HL-60 (cell line): ENCODE measurements around the gene TUBG2.

ENCODE experiments used
- DNase-seq, 2 experiments: peaks; one replicate each; pipeline ENCODE4 v3.0.0-alpha.2; 2010 to 2020; ENCODE audit warnings: low read depth in 1 of 2, low spot score in 1 of 2
- H3K27ac ChIP-seq: fragments of 250-450 bp; sonication (Bioruptor Pico); replicated peaks from 2 replicates; pipeline ENCODE4 v1.5.1; 2020; ENCODE audit warnings: mild to moderate bottlenecking, moderate library complexity
- H3K27me3 ChIP-seq: fragments of 250-450 bp; sonication (Bioruptor Pico); 2 replicates; pipeline ENCODE4 v1.5.1; 2021; ENCODE audit warnings: mild to moderate bottlenecking, moderate library complexity; ENCODE audit not compliant: insufficient read depth, poor library complexity, severe bottlenecking
- H3K4me3 ChIP-seq: replicated peaks from 2 replicates; pipeline ENCODE4 v1.5.1; 2011; ENCODE audit warnings: mild to moderate bottlenecking, control low read depth, low read length; ENCODE audit not compliant: insufficient read depth
- CTCF ChIP-seq: IDR thresholded peaks from one replicate; pipeline ENCODE4 v1.5.1; 2011; ENCODE audit warnings: low read length, control low read depth, inconsistent platforms; ENCODE audit not compliant: insufficient read depth
- GABPA ChIP-seq: IDR thresholded peaks from 2 replicates; pipeline ENCODE4 v1.6.1; 2012; ENCODE audit warnings: low read depth
- POLR2AphosphoS5 ChIP-seq: IDR thresholded peaks from 2 replicates; pipeline ENCODE4 v1.6.1; 2012; ENCODE audit warnings: low read depth
- REST ChIP-seq: IDR thresholded peaks from 2 replicates; pipeline ENCODE4 v1.6.1; 2012; ENCODE audit warnings: low read depth; ENCODE audit not compliant: insufficient replicate concordance
- SPI1 ChIP-seq: IDR thresholded peaks from 2 replicates; pipeline ENCODE4 v1.6.1; 2012; ENCODE audit warnings: low read depth, mild to moderate bottlenecking, borderline replicate concordance

The TUBG2 gene

GRCh38 chr17:42676424-42677011, 17.4 kb downstream of the TUBG2 start, which contains the start of gene PLEKHH3:
Gene PLEKHH3 (minus strand): TSS chr17:42676994. CDS start chr17:42676563, 431 bp downstream.
- H3K27ac ChIP-seq: peak within 1 kb of the TSS; percentile 61
- TF ChIP-seq REST: no peak
- no peak for TF ChIP-seq CTCF
- no peak for TF ChIP-seq POLR2AphosphoS5
- TF ChIP-seq SPI1: no peak
- TF ChIP-seq GABPA: no peak
- peaks cover 40% of the 10 kb centered on the region for H3K27me3 ChIP-seq

GRCh38 chr17:42677012-42677857, 18.2 kb downstream of the TUBG2 start:
- peak; percentile 99 to 100 for DNase-seq
- H3K27me3 ChIP-seq: peaks cover 35% of the 10 kb centered on the region
- H3K4me3 ChIP-seq: peak overlapping the region; percentile 67
- peak overlapping the region; percentile 61 for H3K27ac ChIP-seq
- TF ChIP-seq SPI1: no peak
- TF ChIP-seq CTCF: no peak

More at GRCh38 chr17:42676424-42677011, 17.4 kb downstream of the TUBG2 start, which contains the start of gene PLEKHH3:
- DNase-seq: no peak
- peak within 1 kb of the TSS; percentile 67 for H3K4me3 ChIP-seq

GRCh38 chr17:42677921-42678781, 19.1 kb downstream of the TUBG2 start:
- peak; percentile 74 to 81 for DNase-seq
- Histone ChIP-seq H3K4me3 (peak overlapping the region; percentile 55), H3K27ac (peak overlapping the region; percentile 61), H3K27me3 (peaks cover 34% of the 10 kb centered on the region)
- TF ChIP-seq REST: no peak
- TF ChIP-seq GABPA: no peak
- TF ChIP-seq SPI1: no peak
- no peak for TF ChIP-seq CTCF
